Measurements from ENCODE around the gene CRTC3. TPM values are rescaled to one million over a fixed set of nuclear protein-coding genes. Genes with fewer than 3 reads are reported as not detected.

CRTC3 gene
- total RNA-seq, 4 donors from 2014 or later, result 26.9 to 54.5 (median 42.1) TPM

DNA sequence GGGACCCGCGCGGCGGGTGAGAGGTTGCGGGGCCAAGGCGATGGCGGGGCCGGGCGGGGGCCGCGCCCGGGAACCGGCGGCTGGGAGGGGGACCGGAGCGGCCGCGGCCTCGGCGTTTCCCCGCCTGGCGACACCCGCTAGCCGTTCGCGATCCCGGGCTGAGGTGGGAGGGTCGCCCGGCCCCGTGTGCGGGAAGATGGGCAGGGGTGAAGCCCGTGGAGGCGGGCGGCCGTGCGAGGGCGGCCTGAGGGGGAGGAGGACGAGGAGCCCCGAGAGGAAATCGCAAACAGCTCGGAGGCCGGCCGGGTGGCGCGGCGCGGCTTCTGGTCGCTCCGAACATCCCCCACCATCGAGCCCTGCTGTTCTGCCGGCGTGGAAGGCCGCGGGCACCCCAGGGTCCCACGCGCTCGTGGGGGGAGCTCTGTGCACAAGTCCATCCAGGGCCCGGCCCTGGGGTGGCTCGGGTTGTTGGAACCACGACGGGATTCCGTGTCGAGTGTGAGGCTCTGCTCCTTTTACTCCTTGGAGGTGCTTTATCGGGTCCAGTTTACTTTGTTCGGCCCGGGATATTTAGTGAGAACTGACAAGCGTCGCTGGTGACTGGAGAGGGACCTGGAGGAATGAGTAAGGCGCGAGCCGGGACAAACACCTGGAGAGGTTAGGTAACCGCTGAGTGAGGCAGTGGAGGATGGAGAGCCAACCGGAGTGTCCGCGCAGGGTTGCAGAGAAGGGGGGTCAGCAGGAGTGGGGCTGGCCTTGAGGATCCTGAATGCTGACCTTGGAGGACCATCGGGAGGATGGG lies 728 bp downstream of the CRTC3 start:
- TF ChIP-seq, protein P1, sequence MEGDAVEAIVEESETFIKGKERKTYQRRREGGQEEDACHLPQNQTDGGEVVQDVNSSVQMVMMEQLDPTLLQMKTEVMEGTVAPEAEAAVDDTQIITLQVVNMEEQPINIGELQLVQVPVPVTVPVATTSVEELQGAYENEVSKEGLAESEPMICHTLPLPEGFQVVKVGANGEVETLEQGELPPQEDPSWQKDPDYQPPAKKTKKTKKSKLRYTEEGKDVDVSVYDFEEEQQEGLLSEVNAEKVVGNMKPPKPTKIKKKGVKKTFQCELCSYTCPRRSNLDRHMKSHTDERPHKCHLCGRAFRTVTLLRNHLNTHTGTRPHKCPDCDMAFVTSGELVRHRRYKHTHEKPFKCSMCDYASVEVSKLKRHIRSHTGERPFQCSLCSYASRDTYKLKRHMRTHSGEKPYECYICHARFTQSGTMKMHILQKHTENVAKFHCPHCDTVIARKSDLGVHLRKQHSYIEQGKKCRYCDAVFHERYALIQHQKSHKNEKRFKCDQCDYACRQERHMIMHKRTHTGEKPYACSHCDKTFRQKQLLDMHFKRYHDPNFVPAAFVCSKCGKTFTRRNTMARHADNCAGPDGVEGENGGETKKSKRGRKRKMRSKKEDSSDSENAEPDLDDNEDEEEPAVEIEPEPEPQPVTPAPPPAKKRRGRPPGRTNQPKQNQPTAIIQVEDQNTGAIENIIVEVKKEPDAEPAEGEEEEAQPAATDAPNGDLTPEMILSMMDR (IDR thresholded peaks at IDR 0.05; ENCODE audit: low read depth), result no peak

DNA sequence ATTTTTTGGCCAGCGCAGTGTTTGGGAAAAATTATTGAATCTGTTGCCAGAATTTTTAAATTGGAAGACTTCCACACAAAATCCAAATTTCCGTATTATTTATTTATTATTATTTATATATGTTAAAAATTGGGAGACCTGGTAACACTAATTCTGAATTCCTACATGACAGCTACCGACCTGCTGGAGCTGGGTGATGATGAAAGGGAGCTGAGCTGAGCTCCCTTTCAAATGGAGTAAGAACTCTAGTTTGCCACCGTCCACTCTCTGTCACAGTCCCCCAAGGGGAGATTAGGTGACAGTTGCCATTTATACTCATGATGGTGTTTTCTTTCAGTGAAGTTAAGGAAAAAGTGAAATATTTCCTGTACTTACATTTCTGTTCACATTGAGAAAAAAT lies 1.4 kb downstream of the CRTC3 start:
- TF ChIP-seq, protein P1 (IDR thresholded peaks at IDR 0.05; ENCODE audit: low read depth), result no peak

DNA sequence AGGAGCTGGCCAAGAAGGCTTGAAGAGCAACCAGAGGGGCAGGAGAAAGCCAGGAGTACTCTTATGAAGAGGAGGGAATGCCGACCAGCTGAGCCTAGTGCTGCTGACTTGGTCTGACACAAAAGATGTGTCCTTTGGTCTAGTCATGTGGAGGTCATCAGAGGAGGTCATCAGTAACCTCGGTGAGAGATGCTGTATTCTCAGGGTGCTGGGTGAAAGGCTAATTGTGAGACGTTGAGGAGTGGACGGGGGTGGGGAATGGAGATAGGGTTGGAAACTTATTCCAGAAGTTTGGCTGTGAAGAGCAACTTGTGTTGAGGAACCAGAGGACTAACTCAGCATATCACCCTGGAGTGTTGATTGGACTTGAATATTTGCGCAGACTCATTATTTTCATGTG lies 5.5 kb downstream of the CRTC3 start:
- TF ChIP-seq, protein P1 (IDR thresholded peaks at IDR 0.05; ENCODE audit: low read depth), result no peak

DNA sequence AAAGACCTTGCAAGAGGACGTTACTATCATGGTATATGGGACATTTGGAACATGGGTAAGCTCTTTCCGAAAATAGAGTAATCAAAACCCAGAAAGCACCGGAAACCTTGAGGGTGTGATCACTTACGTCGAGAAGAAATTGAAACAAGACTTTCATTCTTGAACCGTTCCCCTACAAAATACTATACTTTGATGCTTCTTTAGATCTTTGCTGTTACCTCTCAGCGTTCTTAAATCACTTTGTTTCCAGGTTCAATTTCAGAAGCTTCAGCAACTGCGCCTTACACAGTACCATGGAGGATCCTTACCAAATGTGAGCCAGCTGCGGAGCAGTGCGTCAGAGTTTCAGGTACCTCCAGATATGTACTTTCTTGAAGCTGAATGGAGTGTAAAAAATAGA lies 10.1 kb downstream of the CRTC3 start:
- TF ChIP-seq, protein P1 (IDR thresholded peaks at IDR 0.05; ENCODE audit: low read depth), result no peak

- TF ChIP-seq, protein P1 (IDR thresholded peaks at IDR 0.05; ENCODE audit: low read depth), result no peak
Measured at GRCh38 chr15:90540768-90541167, 11.0 kb downstream of the CRTC3 start.

DNA sequence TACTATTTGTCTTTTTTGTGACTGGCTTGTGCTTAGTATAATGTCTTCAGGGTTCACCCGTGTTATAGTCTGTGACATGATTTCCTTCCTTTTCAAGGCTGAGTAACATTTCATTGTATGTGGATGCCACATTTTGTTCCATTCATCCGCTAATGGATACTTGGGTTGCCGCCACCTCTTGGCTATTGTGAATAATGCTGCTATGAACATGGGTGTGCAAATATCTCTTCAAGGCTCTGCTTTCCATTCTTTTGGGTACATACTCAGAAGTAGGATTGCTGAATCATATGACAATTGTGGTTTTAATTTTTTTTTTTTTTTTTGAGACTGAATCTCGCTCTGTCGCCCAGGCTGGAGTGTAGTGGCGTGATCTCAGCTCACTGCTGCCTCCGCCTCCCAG lies 15.4 kb downstream of the CRTC3 start:
- TF ChIP-seq, protein P1 (IDR thresholded peaks at IDR 0.05; ENCODE audit: low read depth), result no peak

GRCh38 chr15:90547540-90547939 lies 17.8 kb downstream of the CRTC3 start:
- TF ChIP-seq, protein P1 (IDR thresholded peaks at IDR 0.05; ENCODE audit: low read depth), result no peak

Measured in subcutaneous adipose tissue (tissue), 4 donors.